HG02763 (cell line): ENCODE measurements around the gene PTPRN2.
"Not testable (repeated sequence)": the region's sequence is repeated elsewhere in the genome, so short reads cannot be mapped to it uniquely, and the experiment has no call there.

Experiments used
- ATAC-seq: cut with Tn5 transposase; IDR thresholded peaks from one replicate; pipeline ENCODE4 v1.9.1; 2021; ENCODE audit warnings: mild to moderate bottlenecking, moderate library complexity; ENCODE audit not compliant: unreplicated experiment

PTPRN2 gene

GRCh38 chr7:157745721-157746709 is 841.6 kb downstream of the PTPRN2 start:
- ATAC-seq: no peak

- no peak for ATAC-seq
These were observed 842.6 kb downstream of the PTPRN2 start for GRCh38 chr7:157744786-157745601.

- no peak for ATAC-seq
These were observed 843.7 kb downstream of the PTPRN2 start for GRCh38 chr7:157743781-157744525.

- no peak for ATAC-seq
These were observed 847.3 kb downstream of the PTPRN2 start for GRCh38 chr7:157740251-157740798.

- no peak for ATAC-seq
These were observed 848.0 kb downstream of the PTPRN2 start for GRCh38 chr7:157739650-157740049.

- no peak for ATAC-seq
These were observed 848.6 kb downstream of the PTPRN2 start for GRCh38 chr7:157739031-157739430.

- ATAC-seq: no peak
These were observed 849.6 kb downstream of the PTPRN2 start for GRCh38 chr7:157738066-157738460.

- ATAC-seq: no peak
These were observed 850.2 kb downstream of the PTPRN2 start for GRCh38 chr7:157737151-157738065.

- no peak for ATAC-seq
These were observed 851.3 kb downstream of the PTPRN2 start for GRCh38 chr7:157736341-157736740.

GRCh38 chr7:157735826-157736225 is 851.8 kb downstream of the PTPRN2 start:
- no peak for ATAC-seq

- no peak for ATAC-seq
These were observed 852.7 kb downstream of the PTPRN2 start for GRCh38 chr7:157734676-157735640.

GRCh38 chr7:157733760-157734395 is 853.7 kb downstream of the PTPRN2 start:
- ATAC-seq: not testable (repeated sequence)

- no peak for ATAC-seq
These were observed 856.5 kb downstream of the PTPRN2 start for GRCh38 chr7:157731126-157731525.

GRCh38 chr7:157730614-157731013 is 857.0 kb downstream of the PTPRN2 start:
- no peak for ATAC-seq

GRCh38 chr7:157729566-157729965 is 858.1 kb downstream of the PTPRN2 start:
- ATAC-seq: no peak

GRCh38 chr7:157727964-157728615 is 859.5 kb downstream of the PTPRN2 start:
- ATAC-seq: no peak

GRCh38 chr7:157726764-157727163 is 860.9 kb downstream of the PTPRN2 start:
- no peak for ATAC-seq
